HEK293 (cell line): ENCODE results near the gene TPH1.

Source experiments
- CTCF ChIA-PET: fragments of 350-600 bp; formaldehyde crosslinking; extraction: SDS; loops from one replicate; lab custom pipeline; 2021; ENCODE audit warnings: antibody characterized with exemption; lab: Yijun Ruan, JAX
- POLR2A ChIA-PET: fragments of 300-600 bp; formaldehyde crosslinking; extraction: SDS; loops from one replicate; lab custom pipeline; 2020; ENCODE audit warnings: antibody characterized with exemption, inconsistent platforms; lab: Yijun Ruan, JAX
- H3K27ac ChIP-seq: fragments of 200-500 bp; sonication (Bioruptor generic); 2 replicates; pipeline ENCODE4 v1.5.1; 2014; ENCODE audit warnings: low read depth, low read length, control low read depth, inconsistent platforms; ENCODE audit errors: extremely low read depth
- H3K36me3 ChIP-seq, 2 experiments: fragments of 200-500 bp in 1 of 2; sonication (Bioruptor generic) in 1 of 2; 1 replicate in 1 of 2; 2 replicates in 1 of 2; pipeline ENCODE4 v1.5.1; 2014 to 2017; ENCODE audit warnings: inconsistent platforms in 2 of 2, low read length in 2 of 2; ENCODE audit not compliant: control insufficient read depth in 2 of 2, insufficient read depth in 1 of 2
- H3K4me1 ChIP-seq: fragments of 200-500 bp; sonication (Bioruptor generic); 2 replicates; pipeline ENCODE4 v1.5.1; 2014; ENCODE audit warnings: mild to moderate bottlenecking, low read length, inconsistent platforms; ENCODE audit not compliant: control insufficient read depth, insufficient read depth
- H3K4me3 ChIP-seq: 2 replicates; pipeline ENCODE4 v1.5.1; 2011; ENCODE audit warnings: low read depth, mild to moderate bottlenecking, control low read depth, low read length, moderate library complexity
- H3K9me3 ChIP-seq: fragments of 200-500 bp; sonication (Bioruptor generic); 2 replicates; pipeline ENCODE4 v1.5.1; 2014; ENCODE audit warnings: low read depth, low read length, inconsistent platforms; ENCODE audit not compliant: control insufficient read depth, insufficient read depth
- CTCF ChIP-seq: fragments of 450-650 bp; formaldehyde crosslinking; IDR thresholded peaks from 2 replicates; pipeline ENCODE4 v1.5.1; 2016; ENCODE audit warnings: missing biosample characterization, missing genetic modification characterization
- EGR2 ChIP-seq: fragments of 450-650 bp; formaldehyde crosslinking; IDR thresholded peaks from 2 replicates; pipeline ENCODE4 v1.5.1; 2016; ENCODE audit warnings: low read depth, missing biosample characterization, missing genetic modification characterization
- GLIS1 ChIP-seq: fragments of 450-650 bp; formaldehyde crosslinking; IDR thresholded peaks from 2 replicates; pipeline ENCODE4 v1.5.1; 2016; ENCODE audit warnings: missing biosample characterization, missing genetic modification characterization
- GLIS2 ChIP-seq: fragments of 450-650 bp; formaldehyde crosslinking; IDR thresholded peaks from 2 replicates; pipeline ENCODE4 v1.5.1; 2016; ENCODE audit warnings: missing biosample characterization, missing genetic modification characterization
- PRDM1 ChIP-seq: fragments of 450-650 bp; formaldehyde crosslinking; IDR thresholded peaks from 2 replicates; pipeline ENCODE4; 2016; ENCODE audit warnings: missing biosample characterization, missing genetic modification characterization
- PRDM10 ChIP-seq: fragments of 450-650 bp; formaldehyde crosslinking; IDR thresholded peaks from 2 replicates; pipeline ENCODE4 v1.5.1; 2016; ENCODE audit warnings: missing biosample characterization, missing genetic modification characterization
- SCRT1 ChIP-seq: fragments of 450-650 bp; formaldehyde crosslinking; IDR thresholded peaks from 2 replicates; pipeline ENCODE4 v1.5.1; 2016; ENCODE audit warnings: missing biosample characterization, missing genetic modification characterization, borderline replicate concordance
- SP3 ChIP-seq: fragments of 450-650 bp; formaldehyde crosslinking; IDR thresholded peaks from 2 replicates; pipeline ENCODE4 v1.5.1; 2016; ENCODE audit warnings: missing biosample characterization, missing genetic modification characterization
- SP7 ChIP-seq: fragments of 450-650 bp; formaldehyde crosslinking; IDR thresholded peaks from 2 replicates; pipeline ENCODE4 v1.5.1; 2016; ENCODE audit warnings: missing biosample characterization, missing genetic modification characterization
- ZBTB17 ChIP-seq: fragments of 450-650 bp; formaldehyde crosslinking; IDR thresholded peaks from 2 replicates; pipeline ENCODE4 v1.5.1; 2016; ENCODE audit warnings: missing biosample characterization, missing genetic modification characterization
- ZBTB48 ChIP-seq: fragments of 450-650 bp; formaldehyde crosslinking; IDR thresholded peaks from 2 replicates; pipeline ENCODE4 v1.5.1; 2016; ENCODE audit warnings: missing biosample characterization, missing genetic modification characterization
- ZBTB8A ChIP-seq: fragments of 450-650 bp; formaldehyde crosslinking; IDR thresholded peaks from 2 replicates; pipeline ENCODE4 v1.5.1; 2016; ENCODE audit warnings: missing biosample characterization, missing genetic modification characterization
- ZFHX2 ChIP-seq: fragments of 450-650 bp; formaldehyde crosslinking; conservative IDR thresholded peaks from 2 replicates; pipeline ENCODE4 v1.5.1; 2016; ENCODE audit warnings: missing biosample characterization, missing genetic modification characterization
- ZNF121 ChIP-seq: fragments of 450-650 bp; formaldehyde crosslinking; IDR thresholded peaks from 2 replicates; pipeline ENCODE4 v1.5.1; 2016; ENCODE audit warnings: missing biosample characterization, missing genetic modification characterization
- ZNF148 ChIP-seq: fragments of 450-650 bp; formaldehyde crosslinking; IDR thresholded peaks from 2 replicates; pipeline ENCODE4 v1.5.0; 2017; ENCODE audit warnings: missing biosample characterization, missing genetic modification characterization, borderline replicate concordance
- ZNF2 ChIP-seq: fragments of 450-650 bp; formaldehyde crosslinking; IDR thresholded peaks from 2 replicates; pipeline ENCODE4 v1.5.1; 2016; ENCODE audit warnings: missing biosample characterization, missing genetic modification characterization
- ZNF248 ChIP-seq: fragments of 450-650 bp; formaldehyde crosslinking; IDR thresholded peaks from 2 replicates; pipeline ENCODE4 v1.5.1; 2017; ENCODE audit warnings: missing biosample characterization, missing genetic modification characterization
- ZNF274 ChIP-seq, 2 experiments: fragments of 200-500 bp in 1 of 2; fragments of 450-650 bp in 1 of 2; sonication (Bioruptor generic) in 1 of 2; formaldehyde crosslinking in 1 of 2; IDR thresholded peaks; 2 replicates each; pipeline versions ENCODE4 v1.5.1 to v1.6.1; 2014 to 2016; ENCODE audit warnings: borderline replicate concordance in 1 of 2, inconsistent platforms in 1 of 2, low read length in 1 of 2, missing biosample characterization in 1 of 2, missing genetic modification characterization in 1 of 2
- ZNF324 ChIP-seq: fragments of 450-650 bp; formaldehyde crosslinking; IDR thresholded peaks from 2 replicates; pipeline ENCODE4 v1.5.1; 2016; ENCODE audit warnings: missing biosample characterization, missing genetic modification characterization
- ZNF335 ChIP-seq: fragments of 450-650 bp; formaldehyde crosslinking; conservative IDR thresholded peaks from 2 replicates; pipeline ENCODE4 v1.5.1; 2016; ENCODE audit warnings: missing biosample characterization, missing genetic modification characterization
- ZNF341 ChIP-seq: fragments of 450-650 bp; formaldehyde crosslinking; IDR thresholded peaks from 2 replicates; pipeline ENCODE4; 2016; ENCODE audit warnings: low read depth, missing biosample characterization, missing genetic modification characterization
- ZNF366 ChIP-seq: fragments of 450-650 bp; formaldehyde crosslinking; conservative IDR thresholded peaks from 2 replicates; pipeline ENCODE4 v1.5.1; 2016; ENCODE audit warnings: missing biosample characterization, missing genetic modification characterization
- ZNF473 ChIP-seq: fragments of 450-650 bp; formaldehyde crosslinking; IDR thresholded peaks from 2 replicates; pipeline ENCODE4 v1.5.1; 2017; ENCODE audit warnings: missing biosample characterization, missing genetic modification characterization
- ZNF514 ChIP-seq: fragments of 450-650 bp; formaldehyde crosslinking; IDR thresholded peaks from 2 replicates; pipeline ENCODE4 v1.5.1; 2016; ENCODE audit warnings: missing biosample characterization, missing genetic modification characterization
- ZNF530 ChIP-seq: fragments of 450-650 bp; formaldehyde crosslinking; IDR thresholded peaks from 2 replicates; pipeline ENCODE4 v1.5.1; 2016; ENCODE audit warnings: low read depth, missing biosample characterization, missing genetic modification characterization
- ZNF549 ChIP-seq: fragments of 450-650 bp; IDR thresholded peaks from 2 replicates; pipeline ENCODE4 v1.5.1; 2018; ENCODE audit warnings: missing biosample characterization, missing genetic modification characterization, mild to moderate bottlenecking, inconsistent platforms, moderate library complexity
- ZNF600 ChIP-seq: fragments of 450-650 bp; formaldehyde crosslinking; IDR thresholded peaks from 2 replicates; pipeline ENCODE4 v1.5.1; 2016; ENCODE audit warnings: missing biosample characterization, missing genetic modification characterization
- ZNF664 ChIP-seq: fragments of 450-650 bp; formaldehyde crosslinking; IDR thresholded peaks from 2 replicates; pipeline ENCODE4 v1.5.1; 2016; ENCODE audit warnings: missing biosample characterization, missing genetic modification characterization
- ZNF747 ChIP-seq: fragments of 450-650 bp; formaldehyde crosslinking; IDR thresholded peaks from 2 replicates; pipeline ENCODE4 v1.5.1; 2016; ENCODE audit warnings: missing biosample characterization, missing genetic modification characterization
- ZNF76 ChIP-seq: fragments of 450-650 bp; formaldehyde crosslinking; IDR thresholded peaks from 2 replicates; pipeline ENCODE4; 2016; ENCODE audit warnings: low read depth, missing biosample characterization, missing genetic modification characterization, borderline replicate concordance
- ZSCAN23 ChIP-seq: fragments of 450-650 bp; formaldehyde crosslinking; IDR thresholded peaks from 2 replicates; pipeline ENCODE4 v1.5.1; 2016; ENCODE audit warnings: missing biosample characterization, missing genetic modification characterization

TPH1 gene

GRCh38 chr11:18012122-18012905 lies 33.8 kb downstream of the TPH1 start:
- no peaks in the 10 kb centered on the region for H3K4me1 ChIP-seq
- H3K9me3 ChIP-seq: no peaks in the 10 kb centered on the region
- H3K36me3 ChIP-seq: peaks cover 0 to 2% of the 10 kb centered on the region in 2 experiments; a peak in 1 of 3 replicates
- peak overlapping the region; percentile 72 for H3K4me3 ChIP-seq
- CTCF ChIA-PET: interaction anchor here (0.6 to 1.1 kb wide), 5 partner anchors 21 to 1597 kb away, joined by 3 to 6 read pairs (median 3); no protein-coding TSS in a partner anchor
- H3K27ac ChIP-seq: no peak overlapping the region; the same call in 1 of the 2 replicates
- POLR2A ChIA-PET: interaction anchor here (0.6 to 1.1 kb wide), 2 partner anchors 94 to 268 kb away, joined by 3 read pairs; partner anchors contain the start of gene SAAL1
- TF ChIP-seq ZBTB8A (tag by site-specific recombination) (peak; percentile 49), ZNF747 (no peak), ZNF664 (tag by site-specific recombination) (no peak), ZNF2 (no peak), GLIS1 (peak; percentile 28; the same call in 1 of the 2 replicates), ZNF530 (no peak), SCRT1 (no peak), ZNF366 (tag by site-specific recombination) (no peak), CTCF (tag by site-specific recombination) (no peak), ZBTB17 (tag by site-specific recombination) (0 out of 2 replicates have a peak, but pooled peaks have one; percentile 36), ZFHX2 (peak; percentile 86; the same call in 1 of the 2 replicates), ZNF514 (no peak), ZNF549 (no peak), ZNF473 (no peak), ZBTB48 (tag by site-specific recombination) (peak; percentile 39; the same call in 1 of the 2 replicates), ZNF148 (tag by site-specific recombination) (no peak), PRDM1 (tag by site-specific recombination) (no peak), ZSCAN23 (no peak), ZNF121 (tag by site-specific recombination) (no peak), ZNF274 (IDR thresholded peaks at IDR 0.05; ENCODE audit: low read length) (no peak), ZNF274 (tag by site-specific recombination; IDR thresholded peaks at IDR 0.05; ENCODE audit: borderline replicate concordance) (no peak), SP3 (tag by site-specific recombination) (no peak), ZNF335 (tag by site-specific recombination) (peak; percentile 56), EGR2 (tag by site-specific recombination) (peak; percentile 55; the same call in 1 of the 2 replicates), ZNF600 (tag by site-specific recombination) (0 out of 2 replicates have a peak, but pooled peaks have one; percentile 26), ZNF341 (tag by site-specific recombination) (no peak), ZNF248 (tag by site-specific recombination) (no peak), PRDM10 (no peak), ZNF76 (tag by site-specific recombination) (no peak), GLIS2 (tag by site-specific recombination) (peak; percentile 48; the same call in 1 of the 2 replicates), ZNF324 (no peak), SP7 (tag by site-specific recombination) (no peak)
